HG03342 (cell line): ENCODE data around the gene DCDC2B.

Source experiments
- ATAC-seq: cut with Tn5 transposase; IDR thresholded peaks from one replicate; pipeline ENCODE4 v1.9.1; 2021; ENCODE audit warnings: mild to moderate bottlenecking, moderate library complexity; ENCODE audit not compliant: unreplicated experiment

DCDC2B gene

GRCh38 chr1:32221980-32222755, 13.3 kb downstream of the DCDC2B start, which contains the start of the genes EIF3I and TMEM234:
TSS of gene EIF3I (plus strand) at chr1:32222407. CDS start at chr1:32222442, 35 bp downstream.
TSS of gene TMEM234 (minus strand) at chr1:32222353. CDS start at chr1:32222322, 31 bp downstream.
- peak; percentile 84 for ATAC-seq

GRCh38 chr1:32223683-32224082, 14.8 kb downstream of the DCDC2B start:
- ATAC-seq: no peak

- no peak for ATAC-seq
Observed at GRCh38 chr1:32224285-32224684, 15.4 kb downstream of the DCDC2B start.

GRCh38 chr1:32228771-32229170, 19.9 kb downstream of the DCDC2B start:
- no peak for ATAC-seq

- ATAC-seq: no peak
Observed at GRCh38 chr1:32231843-32232432, 23.0 kb downstream of the DCDC2B start.

- ATAC-seq: no peak
Observed at GRCh38 chr1:32232558-32233304, 23.8 kb downstream of the DCDC2B start.

GRCh38 chr1:32234792-32235191, 25.9 kb downstream of the DCDC2B start:
- no peak for ATAC-seq

- no peak for ATAC-seq
Observed at GRCh38 chr1:32239337-32239736, 30.4 kb downstream of the DCDC2B start.

- ATAC-seq: no peak
Observed at GRCh38 chr1:32239790-32240139, 30.9 kb downstream of the DCDC2B start.

- ATAC-seq: peak; percentile 39
Observed at GRCh38 chr1:32240140-32240951, 31.5 kb downstream of the DCDC2B start.

- ATAC-seq: peak; percentile 44
Observed at GRCh38 chr1:32241001-32241763, 32.3 kb downstream of the DCDC2B start.

GRCh38 chr1:32242341-32242851, 33.5 kb downstream of the DCDC2B start:
- no peak for ATAC-seq

GRCh38 chr1:32246888-32247273, 38.0 kb downstream of the DCDC2B start, which contains the start of gene FAM167B:
TSS of gene FAM167B (plus strand) at chr1:32247222. CDS start at chr1:32247422, 200 bp downstream.
- no peak for ATAC-seq

GRCh38 chr1:32247452-32247851, 38.6 kb downstream of the DCDC2B start:
- ATAC-seq: no peak

GRCh38 chr1:32247983-32248889, 39.3 kb downstream of the DCDC2B start:
- ATAC-seq: no peak

- ATAC-seq: peak; percentile 54
Observed at GRCh38 chr1:32249831-32250525, 41.1 kb downstream of the DCDC2B start.

- no peak for ATAC-seq
Observed at GRCh38 chr1:32250893-32251716, 42.2 kb downstream of the DCDC2B start, which contains the start of gene LCK. TSS of gene LCK (plus strand) at chr1:32251265. CDS start at chr1:32274330, 23,065 bp downstream.
